SK-N-MC (cell line): ENCODE results near the gene MTREX.

Experiments
- EZH2 ChIP-seq: fragments of 200-600 bp; sonication (generic); IDR thresholded peaks from one replicate; pipeline ENCODE4 v1.6.1; 2017; ENCODE audit warnings: antibody characterized with exemption
- POLR2AphosphoS5 ChIP-seq: IDR thresholded peaks from 2 replicates; pipeline ENCODE4 v1.6.1; 2012; ENCODE audit warnings: mild to moderate bottlenecking, low read depth, low read length, borderline replicate concordance

- TF ChIP-seq EZH2 (no peak), POLR2AphosphoS5 (no peak)
Measured at GRCh38 chr5:55276771-55277170, 31.0 kb upstream of the MTREX start.
